Breast epithelium (tissue), 4 donors: ENCODE results near the gene INPP5K. TPM values are rescaled to one million over a fixed set of nuclear protein-coding genes. Genes with fewer than 3 reads are reported as not detected.

Experiments
- DNase-seq, 2 donors: peaks; one replicate each; pipeline ENCODE4 v3.0.0-alpha.2; 2019; ENCODE audit warnings: low spot score in 2 of 2
- H3K27ac ChIP-seq, 2 donors: fragments of 200-600 bp; sonication (generic) in 1 of 2; one replicate each; pipeline ENCODE4 v1.5.1; 2016 to 2019; ENCODE audit warnings: mild to moderate bottlenecking in 1 of 2
- H3K27me3 ChIP-seq, 2 donors: fragments of 200-600 bp; sonication (generic) in 1 of 2; one replicate each; pipeline versions ENCODE4 v1.5.1 to v1.6.0; 2017 to 2019; ENCODE audit warnings: control low read depth in 1 of 2, mild to moderate bottlenecking in 1 of 2
- H3K36me3 ChIP-seq: fragments of 200-600 bp; one replicate; pipeline ENCODE4 v1.5.1; 2019
- H3K4me1 ChIP-seq, 2 donors: fragments of 200-600 bp; sonication (generic); one replicate each; pipeline ENCODE4 v1.5.1; 2016 to 2019; ENCODE audit warnings: control low read depth in 1 of 2
- H3K4me3 ChIP-seq, 3 donors: fragments of 200-600 bp; sonication (generic); 1 replicate in 2 of 3; 2 replicates in 1 of 3; pipeline ENCODE4 v1.5.1; 2016 to 2019; ENCODE audit warnings: mild to moderate bottlenecking in 3 of 3, moderate library complexity in 2 of 3
- H3K9me3 ChIP-seq, 2 donors: fragments of 200-600 bp; sonication (generic) in 1 of 2; one replicate each; pipeline ENCODE4 v1.5.1; 2016 to 2019; ENCODE audit warnings: control low read depth in 1 of 2
- POLR2A ChIP-seq: fragments of 450-650 bp; IDR thresholded peaks from one replicate; pipeline ENCODE4 v1.6.1; 2016; ENCODE audit warnings: antibody characterized with exemption, mild to moderate bottlenecking, moderate library complexity
- POLR2AphosphoS5 ChIP-seq, 3 donors: sonication (generic); formaldehyde crosslinking; IDR thresholded peaks; one replicate each; pipeline ENCODE4 v1.6.1; 2017; ENCODE audit warnings: antibody characterized with exemption in 3 of 3
- intact Hi-C: fragments of 100-400 bp; cut with DNase I; formaldehyde crosslinking; loops from one replicate; pipeline ENCODE4 v1.15.1; 2023; ENCODE audit warnings: low total_unique reads
- total RNA-seq, 3 donors: library from RNA; depleted of rRNA; stranded (reverse); fragments of >200 nt; gene quantifications; one replicate each; pipeline ENCODE4 v1.1.0, GENCODE V29; 2016
- TF ChIP-seq, protein P1 (sequence below), 3 donors: fragments of 450-650 bp; IDR thresholded peaks; one replicate each; pipeline ENCODE4 v1.5.1; 2016 to 2017; ENCODE audit warnings: antibody characterized with exemption in 3 of 3, mild to moderate bottlenecking in 3 of 3, moderate library complexity in 3 of 3

The INPP5K gene
- total RNA-seq, 3 donors from 2014 or later, result 75.2 to 177 (median 88.8) TPM

DNA sequence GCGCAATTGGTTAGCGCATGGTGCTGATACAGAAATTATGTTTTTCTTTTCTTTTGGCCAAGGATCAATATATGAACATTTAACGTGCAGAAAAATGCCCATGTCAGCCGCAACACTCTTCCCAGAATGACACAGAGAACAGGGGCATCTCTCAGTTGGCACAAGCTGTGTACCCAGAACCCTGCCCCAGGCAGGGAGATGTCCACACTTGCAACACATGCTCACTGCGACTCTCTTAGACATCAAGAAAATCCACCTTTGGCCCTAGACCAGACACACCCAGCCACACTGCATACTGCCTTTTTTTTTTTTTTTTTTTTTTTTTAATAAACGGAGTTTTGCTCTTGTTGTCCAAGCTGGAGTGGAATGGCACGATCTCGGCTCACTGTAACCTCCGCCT lies 29.2 kb upstream of the INPP5K start:
- peak in 1 of 2 donors; percentile 78 for DNase-seq
- TF ChIP-seq POLR2AphosphoS5 (IDR thresholded peaks at IDR 0.05) (no peak), POLR2A (no peak)
- TF ChIP-seq, protein P1, sequence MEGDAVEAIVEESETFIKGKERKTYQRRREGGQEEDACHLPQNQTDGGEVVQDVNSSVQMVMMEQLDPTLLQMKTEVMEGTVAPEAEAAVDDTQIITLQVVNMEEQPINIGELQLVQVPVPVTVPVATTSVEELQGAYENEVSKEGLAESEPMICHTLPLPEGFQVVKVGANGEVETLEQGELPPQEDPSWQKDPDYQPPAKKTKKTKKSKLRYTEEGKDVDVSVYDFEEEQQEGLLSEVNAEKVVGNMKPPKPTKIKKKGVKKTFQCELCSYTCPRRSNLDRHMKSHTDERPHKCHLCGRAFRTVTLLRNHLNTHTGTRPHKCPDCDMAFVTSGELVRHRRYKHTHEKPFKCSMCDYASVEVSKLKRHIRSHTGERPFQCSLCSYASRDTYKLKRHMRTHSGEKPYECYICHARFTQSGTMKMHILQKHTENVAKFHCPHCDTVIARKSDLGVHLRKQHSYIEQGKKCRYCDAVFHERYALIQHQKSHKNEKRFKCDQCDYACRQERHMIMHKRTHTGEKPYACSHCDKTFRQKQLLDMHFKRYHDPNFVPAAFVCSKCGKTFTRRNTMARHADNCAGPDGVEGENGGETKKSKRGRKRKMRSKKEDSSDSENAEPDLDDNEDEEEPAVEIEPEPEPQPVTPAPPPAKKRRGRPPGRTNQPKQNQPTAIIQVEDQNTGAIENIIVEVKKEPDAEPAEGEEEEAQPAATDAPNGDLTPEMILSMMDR (IDR thresholded peaks at IDR 0.05), result no peak
- Histone ChIP-seq H3K4me1 (no peaks in the 10 kb centered on the region), H3K27me3 (no peaks in the 10 kb centered on the region), H3K4me3 (no peak overlapping the region), H3K36me3 (no peaks in the 10 kb centered on the region), H3K9me3 (no peaks in the 10 kb centered on the region), H3K27ac (no peak overlapping the region)
- intact Hi-C loops, result no loop called here

DNA sequence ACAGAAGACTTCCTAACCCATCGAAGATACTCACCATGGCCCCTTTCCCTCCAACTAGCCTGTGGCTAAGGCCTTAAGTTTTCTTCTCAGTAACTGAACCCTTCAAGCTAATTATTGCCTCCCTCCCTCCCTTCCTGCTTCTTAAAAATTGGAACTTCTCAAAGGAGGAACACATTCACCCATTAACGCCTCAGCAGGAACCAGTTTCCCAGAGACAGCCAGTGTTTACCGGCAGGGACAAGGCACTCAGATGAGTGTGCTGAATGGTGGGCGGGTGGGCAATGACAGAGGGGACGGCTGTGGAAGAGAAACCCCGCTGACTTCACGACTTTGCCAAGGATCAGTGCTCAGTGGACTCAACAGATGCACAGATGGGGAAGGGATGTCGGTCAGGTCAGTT lies 25.9 kb upstream of the INPP5K start:
- H3K27ac ChIP-seq, result no peak overlapping the region
- no peaks in the 10 kb centered on the region for H3K4me1 ChIP-seq
- H3K36me3 ChIP-seq, result no peaks in the 10 kb centered on the region
- intact Hi-C loops, result no loop called here
- TF ChIP-seq, protein P1 (IDR thresholded peaks at IDR 0.05), result no peak
- TF ChIP-seq POLR2AphosphoS5 (IDR thresholded peaks at IDR 0.05), result no peak
- no peak for TF ChIP-seq POLR2A
- no peaks in the 10 kb centered on the region for H3K9me3 ChIP-seq
- H3K27me3 ChIP-seq, result no peaks in the 10 kb centered on the region
- no peak for DNase-seq
- H3K4me3 ChIP-seq, result no peak overlapping the region

GRCh38 chr17:1541367-1541904 lies 25.0 kb upstream of the INPP5K start:
- H3K36me3 ChIP-seq, result no peaks in the 10 kb centered on the region
- intact Hi-C loops, result no loop called here

GRCh38 chr17:1539811-1540210 lies 23.4 kb upstream of the INPP5K start:
- Histone ChIP-seq H3K4me1 (no peaks in the 10 kb centered on the region), H3K36me3 (no peaks in the 10 kb centered on the region), H3K27me3 (no peaks in the 10 kb centered on the region), H3K27ac (no peak overlapping the region), H3K4me3 (no peak overlapping the region), H3K9me3 (no peaks in the 10 kb centered on the region)
- intact Hi-C loops, result no loop called here
- DNase-seq, result no peak
- TF ChIP-seq POLR2AphosphoS5 (IDR thresholded peaks at IDR 0.05) (no peak), POLR2A (no peak)
- TF ChIP-seq, protein P1 (IDR thresholded peaks at IDR 0.05), result no peak

More at GRCh38 chr17:1541367-1541904, 25.0 kb upstream of the INPP5K start:
- TF ChIP-seq POLR2AphosphoS5 (IDR thresholded peaks at IDR 0.05) (no peak), POLR2A (no peak)
- TF ChIP-seq, protein P1 (IDR thresholded peaks at IDR 0.05), result no peak
- Histone ChIP-seq H3K4me3 (no peak overlapping the region), H3K4me1 (no peaks in the 10 kb centered on the region), H3K27ac (no peak overlapping the region), H3K9me3 (no peaks in the 10 kb centered on the region), H3K27me3 (no peaks in the 10 kb centered on the region)
- no peak for DNase-seq

GRCh38 chr17:1535737-1536136 lies 19.3 kb upstream of the INPP5K start:
- no peak overlapping the region for H3K27ac ChIP-seq
- intact Hi-C loops, result no loop called here
- peaks cover 7% of the 10 kb centered on the region for H3K36me3 ChIP-seq
- TF ChIP-seq, protein P1 (IDR thresholded peaks at IDR 0.05), result no peak
- TF ChIP-seq POLR2A (no peak), POLR2AphosphoS5 (IDR thresholded peaks at IDR 0.05) (no peak)
- H3K27me3 ChIP-seq, result no peaks in the 10 kb centered on the region
- no peaks in the 10 kb centered on the region for H3K4me1 ChIP-seq
- no peak for DNase-seq
- no peaks in the 10 kb centered on the region for H3K9me3 ChIP-seq
- H3K4me3 ChIP-seq, result no peak overlapping the region
